Activated naive CD4-positive, alpha-beta T cell treated with Interleukin-2 at 50 U/mL for 16 hours (primary cell): ENCODE data around the gene NRROS.
A peak's percentile ranks its signal among the peaks of the same experiment; 100 is the strongest.

Source experiments
- DNase-seq: peaks from one replicate; pipeline ENCODE4 v3.0.0-alpha.2; 2020

NRROS gene

GRCh38 chr3:196689941-196690660 lies 50.6 kb downstream of the NRROS start:
- no peak for DNase-seq

DNA sequence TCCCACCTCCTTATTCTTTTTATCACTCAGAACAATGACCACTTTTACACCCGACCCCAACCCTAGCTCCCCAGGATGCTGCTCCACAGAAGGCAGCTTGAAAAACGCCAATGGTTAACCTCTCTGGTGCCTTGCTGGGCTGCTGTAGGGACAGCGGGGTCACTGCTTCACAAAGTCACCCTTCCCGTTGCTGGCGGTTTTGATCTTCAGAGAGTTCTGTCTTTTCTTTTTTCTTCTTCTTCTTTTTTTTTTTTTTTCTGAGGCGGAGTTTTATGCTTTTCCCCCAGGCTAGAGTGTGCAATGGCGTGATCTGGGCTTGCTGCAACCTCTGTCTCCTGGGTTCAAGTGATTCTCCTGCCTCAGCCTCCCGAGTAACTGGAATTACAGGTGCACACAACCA lies 51.9 kb downstream of the NRROS start:
- no peak for DNase-seq

DNA sequence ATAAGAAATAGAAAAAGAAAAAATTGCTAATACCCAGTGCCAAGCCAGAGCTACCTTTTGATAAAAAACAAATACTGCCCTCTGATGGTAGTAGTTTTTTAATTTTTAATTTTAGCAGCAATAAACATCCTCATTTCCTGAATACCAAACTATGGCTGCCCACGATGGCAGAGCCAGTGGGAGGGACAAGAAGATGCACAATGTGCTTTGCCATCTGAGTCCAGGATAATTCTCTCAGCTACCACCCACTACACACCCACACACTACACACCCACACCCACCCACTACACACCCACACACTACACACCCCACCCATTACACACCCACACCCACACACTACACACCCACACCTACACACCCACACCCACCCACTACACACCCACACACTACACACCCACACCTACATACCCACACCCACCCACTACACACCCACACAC lies 54.7 kb downstream of the NRROS start:
- peak; percentile 17 for DNase-seq

- peak; percentile 19 for DNase-seq
These were observed 55.7 kb downstream of the NRROS start for GRCh38 chr3:196694941-196695848.

GRCh38 chr3:196695849-196696226 lies 56.3 kb downstream of the NRROS start:
- no peak for DNase-seq

DNA sequence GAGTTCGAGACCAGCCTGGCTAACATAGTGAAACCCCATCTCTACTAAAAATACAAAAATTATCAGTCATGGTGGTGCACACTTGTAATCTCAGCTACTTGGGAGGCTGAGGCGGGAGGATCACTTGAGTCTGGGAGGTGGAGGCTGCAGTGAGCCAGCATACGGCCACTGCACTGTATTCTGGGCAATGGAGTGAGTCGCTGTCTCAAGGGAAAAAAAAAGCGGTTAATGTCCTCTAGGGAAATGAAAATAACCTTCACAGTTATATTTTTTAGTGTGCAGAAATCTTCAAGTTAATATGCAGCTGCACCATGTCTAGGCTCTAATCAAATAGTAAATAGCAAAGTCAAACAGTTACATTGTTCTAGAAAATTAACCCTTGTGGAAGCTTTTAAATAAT lies 57.8 kb downstream of the NRROS start:
- DNase-seq, result no peak

- DNase-seq, result no peak
These were observed 60.3 kb downstream of the NRROS start for GRCh38 chr3:196699749-196700148.

DNA sequence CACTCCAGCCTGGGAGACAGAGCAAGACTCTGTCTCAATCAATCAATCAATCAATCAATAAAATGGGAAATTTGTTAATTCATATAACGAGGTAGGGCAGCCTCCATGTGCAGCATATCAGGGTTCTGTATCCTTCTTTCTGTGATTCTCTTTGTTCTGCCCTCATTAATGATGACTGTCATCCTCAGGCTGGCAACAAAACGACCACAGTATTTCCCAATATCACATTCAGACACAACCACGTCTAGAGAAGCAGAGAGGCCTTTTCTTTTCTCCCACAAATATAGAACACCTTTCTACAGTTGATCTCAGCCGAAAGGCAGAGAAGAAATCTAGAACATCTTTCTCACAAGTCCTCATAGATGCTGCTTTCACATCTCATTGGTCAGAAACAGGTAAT lies 61.3 kb downstream of the NRROS start:
- no peak for DNase-seq

GRCh38 chr3:196706327-196706726 lies 66.8 kb downstream of the NRROS start:
- no peak for DNase-seq

- no peak for DNase-seq
These were observed 67.2 kb downstream of the NRROS start for GRCh38 chr3:196706731-196707130.

DNA sequence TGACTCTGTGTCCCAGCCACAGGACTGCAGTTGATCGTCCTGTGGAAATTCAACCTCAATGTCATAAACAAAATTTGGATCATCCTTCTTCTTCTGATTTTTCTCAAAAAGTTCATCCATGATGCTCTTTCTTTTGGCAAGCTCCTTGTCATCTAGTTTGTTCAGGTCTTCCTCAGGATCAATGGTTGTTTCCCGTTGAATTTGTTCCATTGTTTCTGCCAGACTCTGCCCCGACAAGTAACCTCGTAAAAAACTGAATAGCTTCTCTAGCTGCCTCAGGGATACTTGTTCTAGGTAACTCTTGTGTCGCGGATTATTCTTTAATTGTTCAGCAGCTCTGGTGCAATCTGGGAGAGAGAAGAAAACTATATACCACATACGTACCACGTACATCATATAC lies 68.1 kb downstream of the NRROS start:
- no peak for DNase-seq

DNA sequence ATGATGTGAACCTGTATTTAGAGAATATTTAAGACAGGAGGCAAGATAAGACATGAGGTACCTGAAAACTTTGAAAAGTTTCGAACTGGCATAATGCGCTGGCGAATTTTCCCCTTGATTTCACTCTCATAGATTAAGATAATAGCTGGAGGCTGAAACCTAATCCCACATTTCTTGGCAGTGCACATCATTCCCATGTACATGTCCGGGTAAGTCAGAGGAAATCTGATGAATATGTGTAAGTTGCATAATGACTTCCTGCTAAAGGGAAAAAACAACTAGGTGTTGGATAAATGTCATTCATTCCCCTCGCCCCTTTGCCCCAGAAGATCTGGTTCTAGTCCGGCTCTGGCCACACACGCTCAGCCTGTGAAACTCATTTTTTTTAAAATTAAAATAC lies 69.0 kb downstream of the NRROS start:
- DNase-seq, result no peak
